HG02885 (cell line): Measurements from ENCODE around the gene PDCD4.

Experiments used
- ATAC-seq: cut with Tn5 transposase; IDR thresholded peaks from one replicate; pipeline ENCODE4 v1.9.1; 2021; ENCODE audit warnings: mild to moderate bottlenecking; ENCODE audit not compliant: unreplicated experiment, poor library complexity

The PDCD4 gene

GRCh38 chr10:110916554-110917346, 45.0 kb downstream of the PDCD4 start:
- no peak for ATAC-seq

GRCh38 chr10:110918269-110918642, 46.5 kb downstream of the PDCD4 start:
- no peak for ATAC-seq

- peak; percentile 81 for ATAC-seq
Observed at GRCh38 chr10:110918643-110919348, 47.1 kb downstream of the PDCD4 start, which contains the start of gene BBIP1. BBIP1 (minus strand) TSS chr10:110919180; CDS start chr10:110918157, 1,023 bp downstream.

GRCh38 chr10:110919349-110919931, 47.7 kb downstream of the PDCD4 start, which contains the start of gene SHOC2:
SHOC2 (plus strand) TSS chr10:110919604; CDS start chr10:110964359, 44,755 bp downstream.
- peak; percentile 15 for ATAC-seq

- ATAC-seq, result peak; percentile 33
Observed at GRCh38 chr10:110919971-110920881, 48.5 kb downstream of the PDCD4 start.

- peak; percentile 13 for ATAC-seq
Observed at GRCh38 chr10:110923856-110924493, 52.2 kb downstream of the PDCD4 start.

GRCh38 chr10:110927461-110927860, 55.7 kb downstream of the PDCD4 start:
- ATAC-seq, result no peak

- no peak for ATAC-seq
Observed at GRCh38 chr10:110931769-110932381, 60.1 kb downstream of the PDCD4 start.

GRCh38 chr10:110932505-110933180, 60.9 kb downstream of the PDCD4 start:
- no peak for ATAC-seq

- no peak for ATAC-seq
Observed at GRCh38 chr10:110936757-110937156, 65.0 kb downstream of the PDCD4 start.

- ATAC-seq, result no peak
Observed at GRCh38 chr10:110939419-110939818, 67.7 kb downstream of the PDCD4 start.

- ATAC-seq, result no peak
Observed at GRCh38 chr10:110944792-110945396, 73.2 kb downstream of the PDCD4 start.

GRCh38 chr10:110946496-110946895, 74.8 kb downstream of the PDCD4 start:
- no peak for ATAC-seq

GRCh38 chr10:110947061-110947595, 75.4 kb downstream of the PDCD4 start:
- ATAC-seq, result no peak
